IMR-90 (cell line): ENCODE measurements around the gene ABR.

Source experiments
- BHLHE40 ChIP-seq: fragments of 150-350 bp; IDR thresholded peaks from 2 replicates; pipeline ENCODE4 v1.6.1; 2016; ENCODE audit warnings: mild to moderate bottlenecking, low read depth, low read length
- CTCF ChIP-seq: conservative IDR thresholded peaks from 2 replicates; pipeline ENCODE4 v1.5.1; 2012; ENCODE audit warnings: mild to moderate bottlenecking, low read depth, low read length, improper control_type of control experiment
- MAZ ChIP-seq: IDR thresholded peaks from 2 replicates; pipeline ENCODE4 v1.6.1; 2012; ENCODE audit warnings: low read depth, mild to moderate bottlenecking, low read length, improper control_type of control experiment, moderate library complexity, borderline replicate concordance
- NFE2L2 ChIP-seq: fragments of 150-350 bp; IDR thresholded peaks from 2 replicates; pipeline ENCODE4 v1.6.1; 2016; ENCODE audit warnings: low read depth, mild to moderate bottlenecking, low read length
- POLR2A ChIP-seq: IDR thresholded peaks from 2 replicates; pipeline ENCODE4 v1.6.1; 2012; ENCODE audit warnings: mild to moderate bottlenecking, low read depth, low read length
- RAD21 ChIP-seq: IDR thresholded peaks from 2 replicates; pipeline ENCODE4 v1.6.1; 2012; ENCODE audit warnings: low read length, improper control_type of control experiment
- RFX5 ChIP-seq: IDR thresholded peaks from 2 replicates; pipeline ENCODE4 v1.8.0; 2012; ENCODE audit warnings: low read depth, mild to moderate bottlenecking, low read length, moderate library complexity
- SMC3 ChIP-seq: fragments of 150-350 bp; IDR thresholded peaks from 2 replicates; pipeline ENCODE4 v1.6.1; 2016; ENCODE audit warnings: low read depth, mild to moderate bottlenecking, antibody characterized with exemption, low read length, moderate library complexity
- USF2 ChIP-seq: fragments of 150-350 bp; IDR thresholded peaks from 2 replicates; pipeline ENCODE4 v1.6.1; 2017; ENCODE audit warnings: mild to moderate bottlenecking, antibody characterized with exemption, low read length, low read depth

- TF ChIP-seq BHLHE40 (no peak), CTCF (no peak), USF2 (no peak), POLR2A (no peak), MAZ (no peak), RAD21 (no peak), RFX5 (no peak), SMC3 (no peak), NFE2L2 (no peak)
Observed at GRCh38 chr17:1181753-1182137, 2.0 kb upstream of the ABR start.
